ENCODE results near the gene LYRM7.
"Not testable (repeated sequence)": the region's sequence is repeated elsewhere in the genome, so short reads cannot be mapped to it uniquely, and the experiment has no call there.

Gene LYRM7

GRCh38 chr5:131221008-131221703, 50.4 kb downstream of the LYRM7 start:
- no peak for DNase-seq (ENCODE audit: low spot score)

- no peak for DNase-seq (ENCODE audit: low spot score)
Observed at GRCh38 chr5:131221888-131222287, 51.1 kb downstream of the LYRM7 start.

GRCh38 chr5:131222731-131223130, 52.0 kb downstream of the LYRM7 start:
- DNase-seq (ENCODE audit: low spot score): no peak

- no peak for DNase-seq (ENCODE audit: low spot score)
Observed at GRCh38 chr5:131223751-131224386, 53.1 kb downstream of the LYRM7 start.

GRCh38 chr5:131224387-131225201, 53.9 kb downstream of the LYRM7 start:
- DNase-seq (ENCODE audit: low spot score): no peak

GRCh38 chr5:131225282-131225974, 54.7 kb downstream of the LYRM7 start:
- no peak for DNase-seq (ENCODE audit: low spot score)

GRCh38 chr5:131226899-131227298, 56.2 kb downstream of the LYRM7 start:
- DNase-seq (ENCODE audit: low spot score): no peak

- DNase-seq (ENCODE audit: low spot score): no peak
Observed at GRCh38 chr5:131228646-131229045, 57.9 kb downstream of the LYRM7 start.

GRCh38 chr5:131229623-131230022, 58.9 kb downstream of the LYRM7 start:
- no peak for DNase-seq (ENCODE audit: low spot score)

- peak; percentile 11 for DNase-seq (ENCODE audit: low spot score)
Observed at GRCh38 chr5:131230406-131230805, 59.7 kb downstream of the LYRM7 start.

GRCh38 chr5:131239686-131240085, 68.9 kb downstream of the LYRM7 start:
- DNase-seq (ENCODE audit: low spot score): no peak

GRCh38 chr5:131242728-131243255, 72.0 kb downstream of the LYRM7 start:
- no peak for DNase-seq (ENCODE audit: low spot score)

GRCh38 chr5:131245312-131245711, 74.6 kb downstream of the LYRM7 start:
- DNase-seq (ENCODE audit: low spot score): no peak

- DNase-seq (ENCODE audit: low spot score): no peak
Observed at GRCh38 chr5:131245948-131246347, 75.2 kb downstream of the LYRM7 start.

- no peak for DNase-seq (ENCODE audit: low spot score)
Observed at GRCh38 chr5:131246504-131246903, 75.8 kb downstream of the LYRM7 start.

GRCh38 chr5:131250751-131251475, 80.2 kb downstream of the LYRM7 start:
- DNase-seq (ENCODE audit: low spot score): no peak

GRCh38 chr5:131252824-131253171, 82.1 kb downstream of the LYRM7 start:
- no peak for DNase-seq (ENCODE audit: low spot score)

GRCh38 chr5:131254025-131254424, 83.3 kb downstream of the LYRM7 start:
- not testable (repeated sequence) for DNase-seq (ENCODE audit: low spot score)

- DNase-seq (ENCODE audit: low spot score): no peak
Observed at GRCh38 chr5:131254741-131255140, 84.0 kb downstream of the LYRM7 start.
